Sigmoid colon (tissue), 7 donors: Measurements from ENCODE around the gene FCN1. TPM values are rescaled to one million over a fixed set of nuclear protein-coding genes. Genes with fewer than 3 reads are reported as not detected.

Experiments used
- DNase-seq: peaks from one replicate; pipeline ENCODE4 v3.0.0-alpha.2; 2019
- H3K27ac ChIP-seq, 4 donors: fragments of 200-600 bp; sonication (generic); one replicate each; pipeline ENCODE4 v1.5.1; 2016 to 2019; ENCODE audit warnings: mild to moderate bottlenecking in 1 of 4
- H3K27me3 ChIP-seq, 3 donors: fragments of 200-600 bp; sonication (generic); one replicate each; pipeline ENCODE4 v1.5.1; 2019; ENCODE audit warnings: mild to moderate bottlenecking in 1 of 3
- H3K36me3 ChIP-seq, 4 donors: fragments of 200-600 bp; sonication (generic); one replicate each; pipeline ENCODE4 v1.5.1; 2016 to 2019
- H3K4me1 ChIP-seq, 4 donors: fragments of 200-600 bp; sonication (generic); one replicate each; pipeline ENCODE4 v1.5.1; 2017 to 2019
- H3K4me3 ChIP-seq, 4 donors: fragments of 200-600 bp; sonication (generic); one replicate each; pipeline ENCODE4 v1.5.1; 2017 to 2019; ENCODE audit warnings: mild to moderate bottlenecking in 2 of 4, moderate library complexity in 1 of 4
- H3K9me3 ChIP-seq, 4 donors: fragments of 200-600 bp in 3 of 4; sonication (generic) in 3 of 4; one replicate each; pipeline versions ENCODE4 v1.5.1 to v1.6.1; 2013 to 2019
- EP300 ChIP-seq, 4 donors: sonication (generic); formaldehyde crosslinking; IDR thresholded peaks; one replicate each; pipeline ENCODE4 v1.6.1; 2017; ENCODE audit warnings: antibody characterized with exemption in 4 of 4
- POLR2A ChIP-seq, 2 donors: fragments of 450-650 bp; IDR thresholded peaks; one replicate each; pipeline ENCODE4 v1.6.1; 2016; ENCODE audit warnings: antibody characterized with exemption in 2 of 2, mild to moderate bottlenecking in 2 of 2, moderate library complexity in 2 of 2
- POLR2AphosphoS5 ChIP-seq, 4 donors: sonication (generic); formaldehyde crosslinking; IDR thresholded peaks; one replicate each; pipeline ENCODE4 v1.6.1; 2017; ENCODE audit warnings: antibody characterized with exemption in 4 of 4
- WGBS, 2 donors: extraction: QIAGEN DNeasy Blood & Tissue Kit; methylation state at CpG; one replicate each; pipeline ENCODE4 v1.1.7; 2013; 5-methylcytosine and 5-hydroxymethylcytosine counted together
- intact Hi-C: fragments of 100-400 bp; cut with DNase I; formaldehyde crosslinking; loops from one replicate; pipeline ENCODE4 v1.15.1; 2023
- polyA plus RNA-seq, 3 donors: library from polyadenylated mRNA; stranded (reverse); fragments of 200-250 nt; gene quantifications; one replicate each; pipeline ENCODE4 v1.2.3, GENCODE V29; 2013
- total RNA-seq, 4 donors: library from RNA; depleted of rRNA; stranded (reverse); fragments of >200 nt; gene quantifications; one replicate each; pipeline ENCODE4 v1.1.0, GENCODE V29; 2016
- TF ChIP-seq, protein P1 (sequence below), 4 experiments: fragments of 450-650 bp in 3 of 4; fragments of 200-600 bp in 1 of 4; IDR thresholded peaks; one replicate each; pipeline ENCODE4 v1.5.1; 2016 to 2019; ENCODE audit warnings: antibody characterized with exemption in 4 of 4, mild to moderate bottlenecking in 3 of 4, moderate library complexity in 2 of 4
- donor health status: healthy with polysubstance abuse.
- donor health status: Bipolar disorder and iron deficiency.
- donor health status: healthy.

FCN1 gene
- total and polyA plus RNA-seq, 7 donors = 0.69 to 6.9 (median 1.4) TPM

DNA sequence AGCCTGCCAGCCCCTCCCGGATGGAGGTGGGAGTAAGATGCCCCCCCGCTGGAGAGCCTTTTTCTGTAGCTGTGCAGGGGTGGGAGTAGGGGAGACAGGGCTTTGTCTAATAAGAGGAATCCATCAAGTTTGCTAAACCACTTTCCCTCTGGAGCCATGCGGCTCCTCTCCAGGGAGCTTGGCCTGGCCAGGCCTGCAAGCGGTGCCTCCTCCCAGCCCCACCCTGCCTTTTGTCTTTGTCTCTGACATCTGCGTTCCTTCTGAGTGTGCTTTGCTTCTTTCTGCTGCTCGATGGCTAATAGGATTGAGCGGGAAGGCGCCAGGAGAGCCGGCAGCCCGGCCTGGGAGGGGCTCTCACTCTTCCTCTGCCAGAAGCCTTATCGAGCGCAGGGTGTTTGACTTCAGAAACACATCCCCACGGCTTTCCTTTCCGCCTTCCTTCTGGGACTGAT lies 26.7 kb upstream of the FCN1 start:
- peaks cover 0 to 87% (median 51%) of the 10 kb centered on the region in 3 donors for H3K27me3 ChIP-seq
- H3K9me3 ChIP-seq = no peaks in the 10 kb centered on the region
- no peaks in the 10 kb centered on the region for H3K36me3 ChIP-seq
- H3K27ac ChIP-seq = peak overlapping the region in 1 of 4 donors; percentile 38
- intact Hi-C loops = no loop called here
- WGBS, 2 donors = 21 to 57% methylated on average over 14 of the region's 14 CpGs
- TF ChIP-seq, protein P1, sequence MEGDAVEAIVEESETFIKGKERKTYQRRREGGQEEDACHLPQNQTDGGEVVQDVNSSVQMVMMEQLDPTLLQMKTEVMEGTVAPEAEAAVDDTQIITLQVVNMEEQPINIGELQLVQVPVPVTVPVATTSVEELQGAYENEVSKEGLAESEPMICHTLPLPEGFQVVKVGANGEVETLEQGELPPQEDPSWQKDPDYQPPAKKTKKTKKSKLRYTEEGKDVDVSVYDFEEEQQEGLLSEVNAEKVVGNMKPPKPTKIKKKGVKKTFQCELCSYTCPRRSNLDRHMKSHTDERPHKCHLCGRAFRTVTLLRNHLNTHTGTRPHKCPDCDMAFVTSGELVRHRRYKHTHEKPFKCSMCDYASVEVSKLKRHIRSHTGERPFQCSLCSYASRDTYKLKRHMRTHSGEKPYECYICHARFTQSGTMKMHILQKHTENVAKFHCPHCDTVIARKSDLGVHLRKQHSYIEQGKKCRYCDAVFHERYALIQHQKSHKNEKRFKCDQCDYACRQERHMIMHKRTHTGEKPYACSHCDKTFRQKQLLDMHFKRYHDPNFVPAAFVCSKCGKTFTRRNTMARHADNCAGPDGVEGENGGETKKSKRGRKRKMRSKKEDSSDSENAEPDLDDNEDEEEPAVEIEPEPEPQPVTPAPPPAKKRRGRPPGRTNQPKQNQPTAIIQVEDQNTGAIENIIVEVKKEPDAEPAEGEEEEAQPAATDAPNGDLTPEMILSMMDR (IDR thresholded peaks at IDR 0.05) = no peak
- no peak for TF ChIP-seq POLR2A (IDR thresholded peaks at IDR 0.05)
- TF ChIP-seq POLR2AphosphoS5 (IDR thresholded peaks at IDR 0.05) = no peak
- no peak for TF ChIP-seq EP300 (IDR thresholded peaks at IDR 0.05)
- H3K4me3 ChIP-seq = no peak overlapping the region
- H3K4me1 ChIP-seq = peaks cover 0 to 25% (median 16%) of the 10 kb centered on the region in 4 donors
- no peak for DNase-seq

DNA sequence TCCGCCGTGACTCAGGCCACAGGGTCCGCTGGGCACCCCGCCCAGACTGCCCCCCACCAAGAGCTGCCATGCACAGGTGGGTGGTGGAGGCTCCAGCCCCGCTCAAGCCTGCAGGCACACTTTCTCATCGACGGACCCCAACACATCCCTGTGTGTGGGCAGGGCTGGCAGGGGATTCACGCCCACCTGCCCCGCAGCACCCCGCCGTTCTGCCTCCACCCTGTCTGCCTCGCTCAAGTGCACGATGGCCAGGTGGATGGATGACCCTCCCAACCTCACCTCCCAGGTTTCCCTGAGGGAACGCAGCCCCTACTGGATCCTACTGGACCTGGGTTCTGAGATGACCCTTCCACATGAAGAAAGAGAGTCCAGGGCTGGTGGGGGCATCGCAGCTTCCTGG lies 26.1 kb upstream of the FCN1 start:
- Histone ChIP-seq H3K27ac (peak overlapping the region in 1 of 4 donors; percentile 38), H3K9me3 (no peaks in the 10 kb centered on the region), H3K4me1 (peaks cover 0 to 25% (median 16%) of the 10 kb centered on the region in 4 donors), H3K4me3 (no peak overlapping the region), H3K27me3 (peaks cover 0 to 93% (median 51%) of the 10 kb centered on the region in 3 donors), H3K36me3 (no peaks in the 10 kb centered on the region)
- DNase-seq = no peak
- 88 to 89% methylated on average over 15 of the region's 15 CpGs for WGBS, 2 donors
- no peak for TF ChIP-seq EP300 (IDR thresholded peaks at IDR 0.05)
- TF ChIP-seq POLR2A (IDR thresholded peaks at IDR 0.05) = no peak
- TF ChIP-seq, protein P1 (IDR thresholded peaks at IDR 0.05) = no peak
- no peak for TF ChIP-seq POLR2AphosphoS5 (IDR thresholded peaks at IDR 0.05)
- intact Hi-C loops = no loop called here

DNA sequence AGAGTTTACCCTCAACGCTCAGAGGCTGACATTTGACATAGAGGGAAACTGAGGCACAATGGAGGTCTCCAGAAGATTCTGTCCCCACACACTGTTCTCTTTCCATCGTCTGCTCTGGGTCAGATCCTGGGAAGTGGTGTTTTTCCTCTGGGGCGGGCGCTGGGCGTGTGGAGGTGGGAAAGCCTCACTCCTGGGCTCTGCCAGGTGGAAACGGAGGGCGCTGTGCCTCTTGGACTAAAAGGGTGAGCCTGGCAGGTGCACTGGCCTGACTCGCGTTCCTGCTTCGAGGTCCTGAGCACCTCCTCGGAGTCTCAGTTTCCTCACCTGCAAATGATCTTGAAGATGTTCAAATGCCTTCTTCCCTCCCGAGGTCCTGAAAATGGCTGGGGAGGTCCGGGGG lies 25.7 kb upstream of the FCN1 start:
- TF ChIP-seq EP300 (IDR thresholded peaks at IDR 0.05) = no peak
- no peak for TF ChIP-seq POLR2AphosphoS5 (IDR thresholded peaks at IDR 0.05)
- TF ChIP-seq POLR2A (IDR thresholded peaks at IDR 0.05) = no peak
- TF ChIP-seq, protein P1 (IDR thresholded peaks at IDR 0.05) = no peak
- Histone ChIP-seq H3K27ac (peak overlapping the region in 1 of 4 donors; percentile 20), H3K27me3 (peaks cover 0 to 97% (median 51%) of the 10 kb centered on the region in 3 donors), H3K4me1 (peaks cover 0 to 25% (median 16%) of the 10 kb centered on the region in 4 donors), H3K4me3 (no peak overlapping the region), H3K9me3 (no peaks in the 10 kb centered on the region), H3K36me3 (no peaks in the 10 kb centered on the region)
- no peak for DNase-seq
- 87 to 88% methylated on average over 13 of the region's 13 CpGs for WGBS, 2 donors
- intact Hi-C loops = no loop called here

DNA sequence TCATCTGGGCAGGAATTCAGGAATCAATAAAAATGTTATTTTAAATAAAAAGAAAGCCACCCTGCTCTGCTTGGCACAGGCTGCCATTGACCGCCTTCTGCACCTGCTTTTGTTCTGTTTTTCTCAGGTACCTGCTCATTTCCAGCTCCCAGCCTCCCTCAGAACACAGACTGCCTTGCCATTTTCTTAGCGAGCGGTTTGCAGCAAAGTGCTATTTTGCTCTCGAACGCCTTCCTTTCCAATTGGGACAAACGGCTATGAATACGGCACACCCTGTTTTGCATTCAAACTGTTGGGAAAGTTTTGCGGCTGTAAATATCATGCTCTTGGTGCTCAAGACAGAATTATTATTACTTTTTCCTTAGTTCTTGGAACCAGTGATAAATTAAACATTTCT lies 25.1 kb upstream of the FCN1 start:
- WGBS, 2 donors = 56 to 61% methylated on average over 8 of the region's 8 CpGs
- DNase-seq = no peak
- no peak for TF ChIP-seq POLR2AphosphoS5 (IDR thresholded peaks at IDR 0.05)
- no peak for TF ChIP-seq EP300 (IDR thresholded peaks at IDR 0.05)
- TF ChIP-seq, protein P1 (IDR thresholded peaks at IDR 0.05) = no peak
- TF ChIP-seq POLR2A (IDR thresholded peaks at IDR 0.05) = no peak
- H3K4me3 ChIP-seq = no peak overlapping the region
- H3K27me3 ChIP-seq = peaks cover 0 to 99% (median 56%) of the 10 kb centered on the region in 3 donors
- intact Hi-C loops = no loop called here
- H3K36me3 ChIP-seq = no peaks in the 10 kb centered on the region
- no peak overlapping the region for H3K27ac ChIP-seq
- peaks cover 0 to 25% (median 16%) of the 10 kb centered on the region in 4 donors for H3K4me1 ChIP-seq
- H3K9me3 ChIP-seq = no peaks in the 10 kb centered on the region
